GM12865 (cell line): ENCODE results near the gene NAP1L1.

Experiments used
- DNase-seq: peaks from one replicate; pipeline ENCODE4 v3.0.0; 2010; ENCODE audit warnings: low read depth
- H3K4me3 ChIP-seq: 2 replicates; pipeline ENCODE4 v1.5.1; 2011; ENCODE audit warnings: mild to moderate bottlenecking, low read depth, low read length, control low read depth
- TF ChIP-seq, protein P1 (sequence below): IDR thresholded peaks from 2 replicates; pipeline ENCODE4 v1.5.1; 2011; ENCODE audit warnings: low read length, control low read depth, low read depth, inconsistent platforms; ENCODE audit not compliant: insufficient read depth; ENCODE audit errors: missing control alignments

NAP1L1 gene

DNA sequence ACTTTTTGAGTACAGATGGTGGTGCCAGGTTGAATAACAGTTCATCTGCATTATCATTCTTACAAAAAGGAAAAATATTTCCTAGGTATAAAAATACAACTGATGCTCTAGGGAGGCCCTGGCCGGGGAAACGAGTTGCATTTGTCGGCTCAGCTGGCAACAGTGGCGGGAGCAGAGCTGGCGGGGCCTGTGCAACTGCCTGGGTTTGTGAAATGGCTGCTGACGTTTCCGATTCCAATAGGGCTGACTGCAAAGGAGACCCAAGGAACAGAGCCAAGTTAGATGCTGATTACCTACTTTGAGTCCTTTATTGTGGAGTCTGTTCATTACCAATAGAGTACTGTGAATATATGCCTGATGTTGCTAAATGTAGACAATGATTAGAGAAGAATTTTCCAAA, 27.2 kb downstream of the NAP1L1 start:
- no peak for DNase-seq
- TF ChIP-seq, protein P1, sequence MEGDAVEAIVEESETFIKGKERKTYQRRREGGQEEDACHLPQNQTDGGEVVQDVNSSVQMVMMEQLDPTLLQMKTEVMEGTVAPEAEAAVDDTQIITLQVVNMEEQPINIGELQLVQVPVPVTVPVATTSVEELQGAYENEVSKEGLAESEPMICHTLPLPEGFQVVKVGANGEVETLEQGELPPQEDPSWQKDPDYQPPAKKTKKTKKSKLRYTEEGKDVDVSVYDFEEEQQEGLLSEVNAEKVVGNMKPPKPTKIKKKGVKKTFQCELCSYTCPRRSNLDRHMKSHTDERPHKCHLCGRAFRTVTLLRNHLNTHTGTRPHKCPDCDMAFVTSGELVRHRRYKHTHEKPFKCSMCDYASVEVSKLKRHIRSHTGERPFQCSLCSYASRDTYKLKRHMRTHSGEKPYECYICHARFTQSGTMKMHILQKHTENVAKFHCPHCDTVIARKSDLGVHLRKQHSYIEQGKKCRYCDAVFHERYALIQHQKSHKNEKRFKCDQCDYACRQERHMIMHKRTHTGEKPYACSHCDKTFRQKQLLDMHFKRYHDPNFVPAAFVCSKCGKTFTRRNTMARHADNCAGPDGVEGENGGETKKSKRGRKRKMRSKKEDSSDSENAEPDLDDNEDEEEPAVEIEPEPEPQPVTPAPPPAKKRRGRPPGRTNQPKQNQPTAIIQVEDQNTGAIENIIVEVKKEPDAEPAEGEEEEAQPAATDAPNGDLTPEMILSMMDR = no peak
- H3K4me3 ChIP-seq = no peak overlapping the region

DNA sequence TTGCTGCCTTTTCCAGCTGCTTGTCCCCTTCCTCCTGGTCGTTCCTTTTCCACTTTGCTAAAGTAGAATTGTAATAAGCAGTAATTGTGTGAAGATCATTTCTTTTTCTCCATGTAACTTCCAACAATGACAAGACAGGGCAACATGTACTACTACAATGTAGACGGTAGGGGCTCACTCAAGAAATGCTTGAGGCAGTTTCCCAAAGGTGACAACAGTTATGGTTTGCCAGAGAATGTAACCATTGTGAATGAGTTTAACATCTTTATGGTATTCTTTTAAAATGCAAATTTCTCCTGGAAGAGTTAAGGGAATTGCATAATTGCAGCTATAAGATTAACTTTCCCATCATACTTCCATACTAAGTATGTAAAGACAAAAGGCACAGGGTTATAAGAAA, 29.1 kb downstream of the NAP1L1 start:
- no peak overlapping the region for H3K4me3 ChIP-seq
- TF ChIP-seq, protein P1 = no peak
- DNase-seq = no peak

DNA sequence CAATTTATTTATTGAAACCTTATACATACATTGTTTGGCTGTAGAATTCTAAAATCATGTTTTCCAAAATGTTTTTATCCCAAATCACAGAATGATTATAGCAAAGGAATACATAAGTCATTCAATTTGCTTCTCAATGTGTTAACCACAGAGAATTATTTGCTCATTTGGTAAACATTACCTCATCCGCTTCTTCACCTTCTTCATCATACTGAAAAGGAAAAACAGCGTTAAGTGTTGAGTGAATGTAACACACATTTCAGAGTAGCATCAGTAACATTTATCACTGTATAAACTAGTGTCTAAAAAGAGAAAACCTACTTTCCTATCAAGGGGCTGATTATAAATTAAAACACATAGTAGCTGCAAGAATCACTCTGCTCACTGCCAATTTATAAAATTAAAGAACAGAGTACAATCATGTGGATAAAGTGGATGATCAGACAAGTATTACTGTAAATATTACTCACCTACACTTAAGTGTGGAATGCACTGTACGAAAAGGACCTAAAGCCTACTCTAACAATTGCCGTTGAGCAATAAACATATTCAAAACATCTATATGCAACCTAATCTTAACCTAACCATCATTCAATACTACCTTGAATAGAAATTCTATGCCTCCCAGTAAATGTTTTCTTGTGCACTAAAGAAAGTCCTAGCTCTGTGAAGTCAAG, 34.8 kb downstream of the NAP1L1 start:
- DNase-seq = no peak
- no peak overlapping the region for H3K4me3 ChIP-seq
- TF ChIP-seq, protein P1 = no peak

DNA sequence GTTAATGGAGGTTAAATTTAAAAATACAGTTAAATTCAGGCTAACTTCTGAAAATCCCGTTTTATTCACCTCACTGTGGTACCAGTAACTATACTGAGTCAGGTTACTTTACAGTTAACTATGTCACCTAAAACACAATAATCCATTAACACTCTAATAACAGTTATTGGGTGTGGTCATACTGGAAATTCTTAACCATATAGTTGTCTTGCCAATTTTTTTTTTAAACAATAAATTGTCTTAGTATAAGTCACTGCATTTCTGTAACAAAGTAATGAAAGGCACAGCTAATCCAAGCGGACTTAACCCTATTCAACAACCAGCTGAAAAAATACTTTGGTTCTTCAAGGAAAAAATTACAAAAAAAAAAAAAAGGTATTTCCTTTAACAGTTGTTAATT, 36.7 kb downstream of the NAP1L1 start:
- H3K4me3 ChIP-seq = no peak overlapping the region
- no peak for DNase-seq
- TF ChIP-seq, protein P1 = no peak

DNA sequence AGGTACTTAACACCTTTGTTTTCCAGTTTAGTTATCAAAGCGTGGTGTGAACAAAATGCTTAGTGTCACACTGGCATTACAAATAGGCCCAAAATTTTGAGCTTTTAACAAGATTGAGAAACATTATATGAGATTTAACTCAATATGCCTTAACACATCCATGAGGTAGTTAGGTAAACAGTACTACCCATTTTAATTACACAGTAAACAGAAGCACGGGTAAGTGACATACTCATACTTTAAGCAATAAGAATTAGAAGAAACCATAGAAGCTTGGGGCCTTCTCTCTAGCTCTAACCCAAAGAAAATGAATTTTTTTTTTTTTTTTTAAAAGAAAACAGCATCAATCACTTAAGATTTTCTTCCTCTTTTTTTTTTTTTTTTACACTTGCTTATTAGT, 37.4 kb downstream of the NAP1L1 start:
- DNase-seq = no peak
- TF ChIP-seq, protein P1 = no peak

DNA sequence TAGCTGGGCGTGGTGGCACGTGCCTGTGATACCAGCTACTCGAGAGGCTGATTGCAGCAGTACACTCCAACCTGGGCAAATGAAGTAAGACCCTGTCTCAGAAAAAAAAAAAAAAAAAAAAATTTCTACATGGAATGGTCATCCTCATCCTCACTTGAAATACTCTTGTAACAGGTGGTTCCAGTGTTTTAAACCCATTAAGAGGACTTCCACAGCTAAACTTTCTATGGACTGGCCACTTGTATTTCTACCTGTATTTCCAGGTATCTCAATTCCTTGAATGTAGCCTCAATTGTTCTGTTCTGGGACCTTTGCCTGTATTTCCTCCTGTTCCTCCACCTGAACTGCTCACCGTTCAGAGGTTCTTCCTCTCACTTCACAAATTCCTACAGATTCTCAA, 41.1 kb downstream of the NAP1L1 start:
- H3K4me3 ChIP-seq = no peak overlapping the region
- no peak for DNase-seq
- TF ChIP-seq, protein P1 = no peak

More for the DNA sequence above, 37.4 kb downstream of the NAP1L1 start:
- H3K4me3 ChIP-seq = no peak overlapping the region

DNA sequence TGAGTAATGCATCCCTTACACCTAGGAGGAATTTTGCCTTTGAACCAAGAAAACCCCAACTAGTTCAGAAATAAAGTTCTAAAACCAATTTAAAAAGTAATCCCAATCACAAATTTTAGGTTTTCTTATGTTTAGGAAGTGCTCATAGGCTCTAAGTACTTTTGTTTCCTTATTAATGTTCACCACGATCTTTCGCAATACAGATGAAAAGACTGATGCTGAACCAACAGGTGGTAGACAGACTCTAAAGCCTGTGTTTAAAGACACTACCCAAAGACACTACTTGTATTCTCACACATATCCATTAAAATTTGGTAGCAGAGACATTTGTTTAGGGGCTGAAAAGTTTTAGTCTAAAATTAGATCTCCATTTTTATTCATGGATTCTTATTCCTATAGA, 42.3 kb downstream of the NAP1L1 start:
- TF ChIP-seq, protein P1 = no peak
- no peak overlapping the region for H3K4me3 ChIP-seq

More for the DNA sequence above, 42.3 kb downstream of the NAP1L1 start:
- no peak for DNase-seq
